ENCODE measurements around the gene SLC44A3.

DNA sequence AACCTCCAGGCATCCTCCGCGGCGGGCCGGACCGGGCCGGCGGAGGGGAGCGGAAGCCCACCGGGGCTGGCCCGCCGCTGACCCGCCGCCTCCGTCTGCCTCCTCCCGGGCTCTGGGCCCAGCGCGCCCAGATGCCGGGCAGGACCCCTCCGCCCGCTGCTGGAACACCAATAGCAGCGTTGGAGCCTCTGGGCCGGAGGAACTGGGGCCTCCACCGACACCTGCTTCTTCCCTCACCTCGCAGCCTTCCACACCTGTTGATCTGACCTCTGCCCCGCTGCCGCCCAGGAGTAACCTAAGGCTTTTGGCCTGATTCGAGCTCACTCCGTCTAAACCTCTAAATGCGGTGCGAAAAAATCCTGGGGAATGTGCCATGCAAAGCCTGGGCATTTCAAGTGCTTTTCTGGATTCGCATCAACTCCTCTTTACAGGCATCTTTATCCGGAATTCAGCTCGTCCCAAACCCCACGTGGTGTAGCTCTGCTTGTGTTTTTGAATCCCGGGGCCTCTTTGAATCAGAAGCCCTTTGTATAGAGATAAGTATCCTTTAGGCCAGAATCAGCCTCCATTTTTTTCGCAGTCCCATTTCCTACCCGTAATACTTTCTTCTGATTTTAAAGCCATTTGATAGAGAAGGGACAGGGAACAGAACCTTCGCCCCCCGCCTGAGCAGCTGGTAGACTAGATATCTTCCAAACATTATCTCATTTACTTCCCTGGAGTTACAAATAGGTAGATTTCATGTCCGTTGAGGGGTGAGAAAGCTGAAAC lies 107.4 kb downstream of the SLC44A3 start:
- TF ChIP-seq JUND (IDR thresholded peaks at IDR 0.05; ENCODE audit: low read length) (no peak), CREB1 (IDR thresholded peaks at IDR 0.05) (no peak), MAFK (IDR thresholded peaks at IDR 0.05; ENCODE audit: low read depth, low read length) (no peak), CHD2 (IDR thresholded peaks at IDR 0.05; ENCODE audit: low read length) (no peak), TCF12 (IDR thresholded peaks at IDR 0.05; ENCODE audit: low read depth, low read length) (0 out of 2 replicates have a peak, but pooled peaks have one; percentile 32)

Data from H1 (cell line).